Measurements from ENCODE around the gene RHBDL1. TPM values are rescaled to one million over a fixed set of nuclear protein-coding genes. Genes with fewer than 3 reads are reported as not detected.
A peak's percentile ranks its signal among the peaks of the same experiment; 100 is the strongest.

The RHBDL1 gene
- total RNA-seq, 1 experiment from 2014 or later = 1.7 TPM

GRCh38 chr16:678209-678857, 2.9 kb downstream of the RHBDL1 start:
- no peak overlapping the region for H3K27ac ChIP-seq (ENCODE audit: low read length)

GRCh38 chr16:678858-679813, 3.7 kb downstream of the RHBDL1 start:
- Histone ChIP-seq H4K20me1 (ENCODE audit: low read length) (peaks cover 10% of the 10 kb centered on the region; the same call in 1 of the 2 replicates), H3K9me3 (ENCODE audit: low read length) (no peaks in the 10 kb centered on the region), H3K27me3 (ENCODE audit: low read length) (no peaks in the 10 kb centered on the region), H3K4me3 (ENCODE audit: low read length) (peak overlapping the region; percentile 42; the same call in 1 of the 2 replicates), H3K4me2 (ENCODE audit: low read length) (peak overlapping the region; percentile 71), H3K27ac (ENCODE audit: low read length) (no peak overlapping the region), H3K79me2 (ENCODE audit: low read length) (peaks cover 35% of the 10 kb centered on the region), H3K9me2 (replicated peaks; ENCODE audit: low read length) (no peaks in the 10 kb centered on the region), H3K4me1 (ENCODE audit: insufficient read depth, low read length) (peaks cover 26% of the 10 kb centered on the region), H3K36me3 (ENCODE audit: low read depth, low read length) (peaks cover 6% of the 10 kb centered on the region), H3K9ac (ENCODE audit: low read length) (no peak overlapping the region), H2AFZ (ENCODE audit: low read length) (no peak overlapping the region), H3F3A (ENCODE audit: low read length, unreplicated experiment) (no peaks in the 10 kb centered on the region)
- DNase-seq (peak; percentile 12), ATAC-seq (peak; percentile 1)
- TF ChIP-seq EZH2 (IDR thresholded peaks at IDR 0.05; ENCODE audit: low read length, unreplicated experiment) = no peak
- no peak for TF ChIP-seq EZH2phosphoT487 (IDR thresholded peaks at IDR 0.05; ENCODE audit: borderline replicate concordance, low read length)
- no peak for TF ChIP-seq CTCF (conservative IDR thresholded peaks at IDR 0.05; ENCODE audit: low read depth, low read length)
- CTCF ChIA-PET = no interaction called here
- BruUV-seq (replicated peaks) = no TSS peak
- intact Hi-C loops (cut with micrococcal nuclease) = no loop called here
- POLR2A ChIA-PET (ENCODE audit: unreplicated experiment) = no interaction called here

More at GRCh38 chr16:678209-678857, 2.9 kb downstream of the RHBDL1 start:
- peaks cover 21% of the 10 kb centered on the region for H3K4me1 ChIP-seq (ENCODE audit: insufficient read depth, low read length)
- H3K4me3 ChIP-seq (ENCODE audit: low read length) = no peak overlapping the region
- intact Hi-C loops (cut with micrococcal nuclease) = no loop called here
- H3K4me2 ChIP-seq (ENCODE audit: low read length) = no peak overlapping the region
- DNase-seq (no peak), ATAC-seq (no peak)
- peaks cover 30% of the 10 kb centered on the region for H3K79me2 ChIP-seq (ENCODE audit: low read length)
- no TSS peak for BruUV-seq (replicated peaks)
- H2AFZ ChIP-seq (ENCODE audit: low read length) = no peak overlapping the region
- H3K36me3 ChIP-seq (ENCODE audit: low read depth, low read length) = peaks cover 6% of the 10 kb centered on the region
- CTCF ChIA-PET = no interaction called here
- H3K9me3 ChIP-seq (ENCODE audit: low read length) = no peaks in the 10 kb centered on the region
- POLR2A ChIA-PET (ENCODE audit: unreplicated experiment) = no interaction called here
- H3K27me3 ChIP-seq (ENCODE audit: low read length) = no peaks in the 10 kb centered on the region
- no peaks in the 10 kb centered on the region for H3F3A ChIP-seq (ENCODE audit: low read length, unreplicated experiment)
- no peak overlapping the region for H3K9ac ChIP-seq (ENCODE audit: low read length)
- H3K9me2 ChIP-seq (replicated peaks; ENCODE audit: low read length) = no peaks in the 10 kb centered on the region
- H4K20me1 ChIP-seq (ENCODE audit: low read length) = peaks cover 10% of the 10 kb centered on the region; the same call in 1 of the 2 replicates
- no peak for TF ChIP-seq EZH2 (IDR thresholded peaks at IDR 0.05; ENCODE audit: low read length, unreplicated experiment)

DNA sequence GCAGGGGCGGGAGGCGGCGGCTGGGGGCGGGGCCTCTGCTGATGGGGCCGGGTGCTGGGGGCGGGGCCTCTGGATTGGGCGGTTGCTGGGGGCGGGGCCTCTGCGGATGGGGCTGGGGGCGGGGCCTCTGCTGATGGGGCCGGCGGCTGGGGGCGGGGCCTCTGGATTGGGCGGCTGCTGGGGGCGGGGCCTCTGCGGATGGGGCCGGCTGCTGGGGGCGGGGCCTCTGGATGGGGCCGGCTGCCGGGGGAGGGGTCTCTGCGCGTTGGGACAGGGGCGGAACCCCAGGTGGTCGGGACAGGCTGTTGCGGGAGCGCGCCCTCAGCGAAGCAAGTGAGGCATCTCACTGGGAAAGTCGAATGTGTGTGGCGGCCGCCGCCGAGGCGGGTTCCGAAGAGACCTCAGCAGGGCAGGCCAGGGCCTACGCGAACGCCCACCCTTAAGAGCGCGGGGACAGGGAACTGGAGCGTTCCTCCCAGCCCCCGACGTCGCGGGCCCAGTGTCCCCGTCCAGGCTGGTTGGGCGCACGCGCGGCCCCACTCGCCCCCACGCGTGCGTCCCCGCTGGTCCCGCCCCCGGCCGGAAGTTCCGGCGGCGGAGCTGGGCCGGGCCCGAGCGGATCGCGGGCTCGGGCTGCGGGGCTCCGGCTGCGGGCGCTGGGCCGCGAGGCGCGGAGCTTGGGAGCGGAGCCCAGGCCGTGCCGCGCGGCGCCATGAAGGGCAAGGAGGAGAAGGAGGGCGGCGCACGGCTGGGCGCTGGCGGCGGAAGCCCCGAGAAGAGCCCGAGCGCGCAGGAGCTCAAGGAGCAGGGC, 4.5 kb downstream of the RHBDL1 start, which contains the start of gene STUB1:
TSS of gene STUB1 (plus strand) at position 597 of the 811 bp plus-strand sequence. CDS start at position 713, 116 bp downstream.
- no TSS peak for BruUV-seq (replicated peaks)
- POLR2A ChIA-PET (ENCODE audit: unreplicated experiment) = no interaction called here
- Histone ChIP-seq H3K27me3 (ENCODE audit: low read length) (no peaks in the 10 kb centered on the region), H4K20me1 (ENCODE audit: low read length) (peaks cover 10% of the 10 kb centered on the region; the same call in 1 of the 2 replicates), H3K4me1 (ENCODE audit: insufficient read depth, low read length) (peaks cover 26% of the 10 kb centered on the region), H3K4me2 (ENCODE audit: low read length) (peak within 1 kb of the TSS; percentile 90), H3F3A (ENCODE audit: low read length, unreplicated experiment) (no peaks in the 10 kb centered on the region), H3K9ac (ENCODE audit: low read length) (peak within 1 kb of the TSS; percentile 74), H3K9me2 (replicated peaks; ENCODE audit: low read length) (no peaks in the 10 kb centered on the region), H3K27ac (ENCODE audit: low read length) (peak within 1 kb of the TSS; percentile 59), H3K4me3 (ENCODE audit: low read length) (peak within 1 kb of the TSS; percentile 78), H2AFZ (ENCODE audit: low read length) (peak within 1 kb of the TSS; percentile 71), H3K79me2 (ENCODE audit: low read length) (peaks cover 35% of the 10 kb centered on the region), H3K36me3 (ENCODE audit: low read depth, low read length) (peaks cover 6% of the 10 kb centered on the region), H3K9me3 (ENCODE audit: low read length) (no peaks in the 10 kb centered on the region)
- CTCF ChIA-PET = no interaction called here
- intact Hi-C loops (cut with micrococcal nuclease) = no loop called here
- peak; percentile 72 for DNase-seq
- TF ChIP-seq CTCF (conservative IDR thresholded peaks at IDR 0.05; ENCODE audit: low read depth, low read length) (no peak), EZH2phosphoT487 (IDR thresholded peaks at IDR 0.05; ENCODE audit: borderline replicate concordance, low read length) (no peak), EZH2 (IDR thresholded peaks at IDR 0.05; ENCODE audit: low read length, unreplicated experiment) (no peak)
- ATAC-seq = peak; percentile 23

Measured in PC-3 (cell line).